ENCODE data around the gene CIDEA.

CIDEA gene

DNA sequence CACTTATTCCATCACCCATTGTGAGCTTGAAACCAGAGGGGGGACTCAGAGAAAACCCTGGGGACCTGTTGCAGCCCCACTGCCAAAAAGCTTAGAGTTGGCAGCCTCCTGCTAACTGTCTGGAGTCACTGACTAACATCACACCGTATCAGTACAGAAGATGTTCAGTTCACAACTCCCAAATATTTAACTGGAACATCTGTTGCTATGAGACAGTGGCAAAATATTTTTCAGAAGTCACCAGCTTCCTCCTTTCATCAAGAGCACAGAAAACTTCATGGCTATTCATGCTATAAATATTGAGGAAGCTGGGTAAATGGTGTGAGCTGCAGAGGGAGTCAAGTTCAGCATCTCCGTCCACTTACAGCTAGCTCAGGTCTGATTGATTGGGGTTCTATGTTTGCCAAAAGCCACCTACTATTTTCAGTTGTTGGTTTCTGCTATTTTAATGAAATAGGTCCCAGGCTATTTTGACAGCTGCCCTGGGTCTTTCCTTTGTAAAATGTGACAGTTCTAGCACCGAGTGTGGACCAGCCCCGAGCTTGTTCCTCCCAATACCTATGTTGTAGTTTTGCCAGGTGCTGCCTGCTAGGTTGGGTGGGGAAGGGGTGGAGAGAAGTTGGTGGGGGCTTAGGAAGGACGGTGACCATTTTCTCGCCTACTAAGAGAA, 63.6 kb downstream of the CIDEA start:
- no peak for DNase-seq (ENCODE audit: low read depth in 2 of 2)

DNA sequence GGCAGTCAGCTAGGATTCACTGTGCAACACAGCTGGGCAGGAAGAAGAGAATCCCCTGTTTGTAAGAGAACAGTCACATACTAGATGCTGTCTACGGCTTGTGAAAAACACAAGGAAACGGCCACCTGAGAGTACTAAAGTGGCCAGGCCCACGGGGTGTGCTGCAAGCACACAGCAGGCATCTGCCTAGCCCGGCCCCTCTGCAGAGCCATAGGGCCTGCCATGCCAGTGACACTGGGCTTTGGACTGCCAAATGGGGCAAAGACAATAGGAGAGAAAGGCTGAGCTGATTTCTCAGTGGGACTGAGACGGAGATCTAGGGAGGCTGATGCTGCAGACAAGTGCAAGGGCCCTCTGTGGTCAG, 64.2 kb downstream of the CIDEA start:
- DNase-seq (ENCODE audit: low read depth in 2 of 2), result no peak

DNA sequence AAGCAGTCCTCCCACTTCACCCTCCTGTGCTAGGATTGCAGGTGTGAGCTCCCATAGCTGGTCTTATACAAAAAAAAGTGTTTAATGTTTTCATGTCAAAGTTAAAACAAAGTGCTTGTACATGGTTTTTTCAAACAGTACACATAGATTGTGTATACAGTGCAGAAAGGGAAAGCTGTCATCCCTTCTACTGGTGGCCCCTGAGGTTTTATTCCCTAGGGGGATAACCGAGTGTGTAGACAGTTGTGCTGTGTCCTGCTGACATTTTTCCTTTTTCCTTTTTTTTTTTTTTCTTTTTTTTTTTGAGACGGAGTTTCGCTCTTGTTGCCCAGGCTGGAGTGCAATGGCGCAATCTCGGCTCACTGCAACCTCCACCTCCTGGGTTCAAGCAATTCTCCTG, 64.7 kb downstream of the CIDEA start:
- no peak for DNase-seq (ENCODE audit: low read depth in 2 of 2)

DNA sequence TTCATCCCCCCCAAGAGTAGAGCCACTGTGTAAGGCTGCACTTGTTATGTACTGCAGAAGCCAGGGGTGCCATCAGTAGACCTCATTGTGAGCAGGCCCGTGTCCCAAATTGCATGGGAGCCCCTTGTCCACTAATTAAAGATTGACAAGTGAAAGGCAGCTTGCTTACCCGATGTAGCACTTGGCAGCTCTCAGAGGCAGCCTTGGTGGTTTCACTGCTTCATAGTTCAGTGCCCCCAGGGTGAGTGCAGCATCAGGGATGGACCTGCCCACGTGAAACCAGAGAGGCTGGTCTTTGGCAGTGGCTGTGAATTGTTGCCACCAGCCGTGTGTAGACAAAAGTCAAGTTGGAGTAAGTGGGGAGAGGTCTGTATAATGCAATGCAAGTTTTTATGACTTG, 67.2 kb downstream of the CIDEA start:
- DNase-seq (ENCODE audit: low read depth in 2 of 2), result no peak

DNA sequence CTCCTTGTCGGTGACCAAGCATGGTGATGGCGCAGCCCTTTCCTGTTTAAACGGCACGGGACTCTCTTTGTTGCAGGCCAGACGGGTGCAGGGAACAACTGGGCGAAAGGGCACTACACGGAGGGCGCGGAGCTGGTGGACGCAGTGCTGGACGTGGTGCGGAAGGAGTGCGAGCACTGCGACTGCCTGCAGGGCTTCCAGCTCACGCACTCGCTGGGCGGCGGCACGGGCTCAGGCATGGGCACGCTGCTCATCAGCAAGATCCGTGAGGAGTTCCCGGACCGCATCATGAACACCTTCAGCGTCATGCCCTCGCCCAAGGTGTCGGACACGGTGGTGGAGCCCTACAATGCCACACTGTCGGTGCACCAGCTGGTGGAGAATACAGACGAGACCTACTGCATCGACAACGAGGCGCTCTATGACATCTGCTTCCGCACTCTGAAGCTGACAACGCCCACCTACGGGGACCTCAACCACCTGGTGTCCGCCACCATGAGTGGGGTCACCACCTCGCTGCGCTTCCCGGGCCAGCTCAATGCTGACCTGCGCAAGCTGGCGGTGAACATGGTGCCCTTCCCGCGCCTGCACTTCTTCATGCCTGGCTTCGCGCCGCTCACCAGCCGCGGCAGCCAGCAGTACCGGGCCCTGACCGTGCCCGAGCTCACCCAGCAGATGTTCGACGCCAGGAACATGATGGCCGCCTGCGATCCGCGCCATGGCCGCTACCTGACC, 71.0 kb downstream of the CIDEA start:
- DNase-seq (ENCODE audit: low read depth in 2 of 2), result no peak

DNA sequence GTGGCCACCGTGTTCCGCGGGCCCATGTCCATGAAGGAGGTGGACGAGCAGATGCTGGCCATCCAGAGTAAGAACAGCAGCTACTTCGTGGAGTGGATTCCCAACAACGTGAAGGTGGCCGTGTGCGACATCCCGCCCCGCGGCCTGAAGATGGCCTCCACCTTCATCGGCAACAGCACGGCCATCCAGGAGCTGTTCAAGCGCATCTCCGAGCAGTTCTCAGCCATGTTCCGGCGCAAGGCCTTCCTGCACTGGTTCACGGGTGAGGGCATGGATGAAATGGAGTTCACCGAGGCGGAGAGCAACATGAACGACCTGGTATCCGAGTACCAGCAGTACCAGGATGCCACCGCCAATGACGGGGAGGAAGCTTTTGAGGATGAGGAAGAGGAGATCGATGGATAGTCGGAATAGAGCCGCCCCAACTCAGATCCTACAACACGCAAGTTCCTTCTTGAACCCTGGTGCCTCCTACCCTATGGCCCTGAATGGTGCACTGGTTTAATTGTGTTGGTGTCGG, 71.6 kb downstream of the CIDEA start:
- DNase-seq (ENCODE audit: low read depth in 2 of 2), result no peak

DNA sequence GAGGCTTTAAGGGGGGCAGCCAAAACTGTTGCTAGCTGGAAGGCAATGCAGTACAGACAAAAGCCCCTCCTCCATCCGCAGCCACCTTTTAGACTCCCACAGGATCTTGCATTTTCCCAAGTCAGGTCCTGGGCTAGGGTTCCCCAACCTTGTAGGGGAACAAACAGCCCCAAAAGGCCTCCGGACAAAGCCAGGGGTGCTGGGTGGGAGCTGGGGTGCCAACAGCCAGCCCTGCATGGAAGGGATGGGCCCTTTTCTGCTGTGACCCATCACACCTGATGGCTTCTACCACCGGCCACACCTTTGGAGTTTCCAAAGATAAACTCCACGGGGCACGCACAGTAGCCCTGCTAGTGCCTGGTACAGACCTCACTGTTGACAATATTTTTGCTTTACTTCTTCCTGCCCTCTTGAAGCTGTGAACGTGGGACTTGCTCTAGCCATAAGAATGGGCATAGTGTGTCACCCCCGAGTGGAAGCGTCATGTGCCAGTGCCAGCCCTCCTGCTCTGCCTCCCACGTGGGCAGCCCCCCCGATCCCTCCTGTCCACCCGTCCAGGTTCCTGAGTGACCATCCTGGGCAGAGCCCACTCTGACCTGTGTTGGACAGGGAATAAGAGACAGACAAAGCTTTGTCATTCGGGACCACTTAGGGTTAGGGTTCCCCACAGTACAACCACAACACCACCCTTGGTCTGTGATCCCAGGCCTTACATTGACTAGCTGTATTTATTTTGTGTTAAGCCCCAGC, 72.7 kb downstream of the CIDEA start:
- no peak for DNase-seq (ENCODE audit: low read depth in 2 of 2)

All from stimulated activated CD4-positive, alpha-beta T cell treated with anti-CD3 and anti-CD28 coated beads, Interleukin-4, amount 100 ng/mL, for 48 hours (primary cell).